HG02884 (cell line): ENCODE results near the gene ZFAND2B.
A peak's percentile ranks its signal among the peaks of the same experiment; 100 is the strongest.

Source experiments
- ATAC-seq: cut with Tn5 transposase; IDR thresholded peaks from one replicate; pipeline ENCODE4 v1.9.1; 2021; ENCODE audit warnings: mild to moderate bottlenecking, moderate library complexity; ENCODE audit not compliant: unreplicated experiment

ZFAND2B gene, protein sequence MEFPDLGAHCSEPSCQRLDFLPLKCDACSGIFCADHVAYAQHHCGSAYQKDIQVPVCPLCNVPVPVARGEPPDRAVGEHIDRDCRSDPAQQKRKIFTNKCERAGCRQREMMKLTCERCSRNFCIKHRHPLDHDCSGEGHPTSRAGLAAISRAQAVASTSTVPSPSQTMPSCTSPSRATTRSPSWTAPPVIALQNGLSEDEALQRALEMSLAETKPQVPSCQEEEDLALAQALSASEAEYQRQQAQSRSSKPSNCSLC

DNA sequence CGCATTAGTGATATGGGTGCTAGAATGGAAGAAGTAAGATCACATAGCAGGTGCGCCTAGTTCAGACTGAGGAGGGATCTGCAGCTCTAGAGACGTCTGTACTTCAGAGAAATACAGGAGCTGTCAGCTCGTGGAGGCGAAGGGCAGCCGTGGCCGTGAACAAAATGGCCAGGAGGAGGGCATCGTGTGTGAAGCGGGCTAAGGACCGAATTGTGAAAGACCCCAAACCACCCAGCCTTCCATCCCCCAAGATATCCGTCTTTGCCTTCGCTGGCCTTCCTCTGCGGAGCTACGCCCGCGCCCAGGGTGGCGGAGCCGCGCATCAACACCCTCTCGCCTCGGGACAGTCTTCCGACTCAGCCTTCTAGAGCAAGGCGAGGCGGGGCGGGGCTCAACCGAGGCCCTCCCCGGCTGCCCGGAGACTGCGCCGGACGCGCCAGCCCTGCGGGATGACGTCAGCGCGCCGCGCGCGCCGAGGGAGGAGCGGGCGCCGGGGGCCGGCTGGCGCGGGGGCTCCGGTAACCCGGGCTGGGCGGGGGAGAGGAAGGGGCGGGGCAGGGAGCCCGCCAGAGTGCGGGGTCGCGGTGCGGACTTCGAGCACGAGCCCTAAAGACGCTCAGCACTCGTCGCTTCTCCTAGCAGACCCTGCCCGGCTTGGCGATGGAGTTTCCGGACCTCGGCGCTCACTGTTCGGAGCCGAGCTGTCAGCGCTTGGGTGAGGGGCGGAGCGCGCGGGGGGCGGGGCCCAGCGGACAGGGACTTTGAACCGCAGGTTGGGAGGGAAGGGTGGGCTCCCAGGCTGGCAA is at the start of gene ZFAND2B:
TSS of gene ZFAND2B (plus strand) at position 455 of the 806 bp plus-strand sequence. CDS start at position 661, 206 bp downstream.
- peak; percentile 95 for ATAC-seq

- ATAC-seq, result no peak
Measured at GRCh38 chr2:219157396-219157795, 49.2 kb upstream of the ZFAND2B start.

DNA sequence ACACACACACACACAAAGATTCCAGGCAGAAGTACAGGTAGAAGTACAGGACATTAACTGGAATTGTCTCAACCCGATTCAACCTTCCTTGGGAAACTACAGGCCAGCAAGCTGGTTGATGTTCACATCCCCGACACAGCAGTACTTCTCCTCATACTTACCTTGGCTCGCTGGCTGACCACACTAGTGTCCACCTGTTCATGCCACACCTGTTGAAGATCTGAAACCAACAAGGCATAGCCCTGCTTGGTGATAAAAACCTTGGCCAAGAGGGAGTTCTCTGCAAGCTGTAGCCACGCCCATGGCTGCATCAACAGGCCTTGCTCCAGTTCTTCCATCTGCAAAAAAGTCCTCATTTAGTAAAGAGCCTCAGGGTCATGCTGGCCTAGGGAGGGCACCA is 48.6 kb upstream of the ZFAND2B start:
- no peak for ATAC-seq

DNA sequence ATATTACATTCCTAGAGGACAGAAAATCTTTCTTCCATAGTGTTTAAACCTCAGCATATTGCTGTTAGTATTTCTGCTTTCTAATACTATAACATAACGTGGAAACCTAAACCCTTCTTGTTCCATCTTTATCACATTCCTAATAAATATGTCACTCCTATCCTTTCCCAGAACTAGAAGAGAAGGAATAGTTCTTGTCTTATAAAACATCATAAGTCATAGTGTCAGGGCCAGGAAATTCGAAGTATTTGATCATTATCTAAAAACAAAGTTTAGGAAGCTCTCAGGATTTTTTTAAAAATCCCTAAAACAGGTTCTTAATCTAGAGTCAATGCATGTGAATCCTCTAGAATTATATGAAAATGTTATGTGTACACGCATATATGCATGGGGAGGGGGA is 48.0 kb upstream of the ZFAND2B start:
- no peak for ATAC-seq

- ATAC-seq, result no peak
Measured at GRCh38 chr2:219159771-219160185, 46.8 kb upstream of the ZFAND2B start.

DNA sequence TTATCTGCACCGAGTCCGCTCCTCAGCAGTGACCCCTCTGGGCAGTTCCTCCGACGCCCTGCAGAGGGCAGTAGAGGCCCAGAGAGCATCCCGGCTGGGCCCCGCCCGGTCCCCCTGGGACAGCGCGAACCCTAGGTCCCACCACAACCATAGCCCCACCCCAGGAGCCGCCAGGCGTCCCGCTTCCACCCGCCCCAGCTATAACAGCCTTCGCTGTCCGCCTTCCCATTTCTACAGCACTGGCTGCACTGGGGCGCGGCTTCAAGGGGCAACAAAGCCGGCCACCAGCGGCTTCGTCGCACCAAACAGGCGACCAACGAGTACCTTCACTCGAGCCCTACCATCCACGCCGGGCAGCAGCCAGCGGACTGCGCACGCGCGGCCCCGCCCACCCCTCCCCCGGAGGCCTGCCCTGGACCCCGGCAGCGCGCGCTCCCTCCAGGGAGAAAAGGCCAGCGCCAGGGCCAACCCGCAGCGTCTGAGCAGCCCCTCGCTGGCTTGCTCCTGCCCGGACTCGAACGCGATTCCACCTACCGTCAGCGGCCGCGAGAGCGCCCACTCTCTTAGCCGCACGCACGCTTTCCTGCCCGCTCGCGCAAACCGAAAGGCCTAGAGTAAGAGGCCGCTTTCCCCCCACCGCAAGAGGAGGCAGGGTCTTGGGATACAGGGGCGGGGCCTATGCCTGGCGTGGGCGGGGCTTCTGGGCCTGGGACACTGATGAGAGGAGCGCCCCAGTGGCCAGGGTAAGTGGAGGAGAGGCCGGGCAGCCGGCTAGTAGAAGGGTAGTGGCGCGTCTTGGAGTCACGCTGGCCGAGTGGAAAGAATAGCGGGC is 46.2 kb upstream of the ZFAND2B start, which contains the start of gene NHEJ1:
TSS of gene NHEJ1 (minus strand) at position 630 of the 832 bp plus-strand sequence. CDS start 2,453 bp downstream, outside the sequence.
- peak; percentile 80 for ATAC-seq

DNA sequence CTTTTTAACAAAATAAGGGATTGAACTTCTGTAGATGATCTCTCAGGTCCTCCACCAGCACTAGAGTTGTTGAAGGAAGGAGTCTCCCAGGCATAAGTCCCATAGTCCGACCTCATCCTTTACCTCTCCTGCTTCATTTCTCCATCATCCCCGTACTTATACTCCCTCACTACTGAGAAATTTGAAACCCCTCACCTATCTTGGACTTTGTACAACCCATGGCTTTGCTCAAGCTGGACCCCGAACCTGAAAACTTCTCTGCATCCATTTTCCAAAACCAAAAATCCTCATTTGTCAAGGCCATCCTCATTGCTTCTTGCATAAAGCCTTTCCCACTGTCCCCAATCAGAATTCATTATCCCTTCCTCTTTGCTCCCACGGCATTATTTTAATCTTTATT is 45.5 kb upstream of the ZFAND2B start:
- ATAC-seq, result no peak

- no peak for ATAC-seq
Measured at GRCh38 chr2:219163156-219163555, 43.4 kb upstream of the ZFAND2B start.

- ATAC-seq, result no peak
Measured at GRCh38 chr2:219165058-219165911, 41.3 kb upstream of the ZFAND2B start.

DNA sequence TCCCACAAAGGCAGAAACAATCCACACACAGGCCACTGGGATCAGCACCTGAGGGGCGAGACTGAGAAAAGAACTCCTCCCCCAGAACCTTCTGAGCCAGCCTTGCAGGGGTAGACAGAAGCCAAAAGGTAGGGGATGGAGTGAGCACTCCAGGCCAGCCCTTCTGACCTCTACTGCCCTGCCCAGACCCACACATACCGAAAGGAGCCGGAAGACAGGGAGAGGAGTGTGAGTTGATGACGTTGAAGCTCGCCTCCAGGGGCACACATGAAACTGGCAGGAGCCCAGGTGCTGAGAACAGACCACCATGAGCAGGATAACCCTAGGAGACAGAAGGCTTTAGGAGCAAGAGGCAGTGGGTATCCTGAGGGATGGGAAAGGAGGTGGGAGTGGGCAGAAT is 38.6 kb upstream of the ZFAND2B start:
- ATAC-seq, result no peak

DNA sequence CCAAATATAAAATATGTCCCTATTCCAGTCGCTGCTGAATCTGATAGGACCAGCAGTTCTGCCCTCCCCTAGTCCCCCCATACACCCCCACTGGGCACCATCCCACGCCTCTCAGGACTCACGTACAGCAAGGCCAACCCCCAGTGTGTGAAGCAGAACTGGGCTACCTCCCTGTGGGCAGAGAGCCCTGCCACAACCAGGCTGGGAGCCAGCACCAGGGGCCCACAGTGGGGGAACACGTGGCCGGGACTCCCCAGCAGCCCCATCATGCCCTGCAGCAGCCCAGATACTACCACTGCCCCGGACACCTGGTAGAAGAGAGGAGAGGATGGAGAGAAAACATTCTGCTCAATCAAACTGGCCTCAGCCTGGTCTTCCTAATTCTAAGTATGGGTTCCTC is 38.1 kb upstream of the ZFAND2B start:
- ATAC-seq, result no peak

DNA sequence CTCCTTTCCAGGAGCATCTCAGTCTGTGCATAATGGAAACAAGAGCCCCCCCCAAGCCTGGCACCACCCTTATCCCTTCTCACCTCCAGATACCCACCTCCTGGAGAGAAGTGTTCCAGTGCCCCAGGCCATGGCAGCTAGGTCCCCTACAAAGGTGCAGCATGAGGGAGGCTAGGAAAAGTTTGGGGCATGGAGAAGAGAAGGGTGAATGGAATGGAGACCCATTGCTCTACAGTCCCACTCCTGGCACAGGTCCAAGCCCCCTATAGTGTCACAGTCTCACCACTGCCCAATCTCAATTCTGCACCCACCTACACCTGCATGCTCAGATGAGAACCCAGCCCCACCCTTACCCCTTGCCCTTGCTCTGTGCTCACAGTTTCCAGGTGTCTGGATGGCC is 37.6 kb upstream of the ZFAND2B start:
- ATAC-seq, result no peak

- no peak for ATAC-seq
Measured at GRCh38 chr2:219169930-219170654, 36.5 kb upstream of the ZFAND2B start, which contains the start of gene SLC23A3. SLC23A3 (minus strand) TSS chr2:219170029; CDS start chr2:219169984, 45 bp downstream.

GRCh38 chr2:219171231-219171651 is 35.3 kb upstream of the ZFAND2B start:
- no peak for ATAC-seq

DNA sequence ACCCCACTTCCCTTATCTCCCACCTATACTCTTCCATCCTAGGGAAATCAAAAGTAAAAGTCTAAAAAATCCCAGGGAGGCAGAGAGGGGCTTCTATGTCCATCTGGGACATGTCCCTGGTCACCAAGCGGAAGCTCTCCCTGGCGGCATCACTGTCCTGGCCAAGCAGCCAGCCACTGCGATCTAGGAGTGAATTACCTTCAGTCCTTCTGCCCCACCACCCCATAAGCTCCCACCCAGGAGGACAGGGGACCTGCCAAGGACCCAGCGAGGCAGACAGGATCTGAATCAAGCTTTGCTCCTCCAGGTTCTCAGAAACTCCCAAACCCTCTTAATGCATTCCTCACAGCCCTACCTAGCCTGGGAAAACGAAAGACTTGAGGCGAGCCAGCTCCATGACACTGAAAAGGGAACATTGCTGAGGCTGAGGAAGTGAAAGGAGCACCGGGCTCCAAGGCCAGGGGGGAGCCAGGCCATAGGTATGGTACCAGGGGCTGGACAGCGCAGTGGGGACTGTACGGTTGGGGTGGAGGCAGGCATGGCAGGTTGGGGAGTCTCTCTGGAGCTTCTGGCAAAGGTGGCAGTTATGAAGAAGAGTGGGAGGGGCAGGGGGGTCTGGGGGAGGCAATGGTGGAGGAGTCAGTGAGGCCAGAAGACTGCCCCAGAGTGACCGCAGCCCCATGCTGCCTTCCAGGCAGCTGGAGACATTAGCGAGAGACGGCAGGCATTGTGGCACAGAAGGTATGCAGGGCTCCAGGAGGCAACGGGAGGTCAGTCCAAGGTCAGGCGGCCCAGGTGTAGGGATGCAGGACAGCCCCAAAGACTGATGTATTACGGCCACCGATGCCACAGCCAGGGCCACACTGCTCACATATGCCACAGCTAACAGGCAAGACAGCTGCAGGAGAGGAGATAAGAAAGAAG is 34.1 kb upstream of the ZFAND2B start:
- no peak for ATAC-seq

- ATAC-seq, result no peak
Measured at GRCh38 chr2:219173176-219173575, 33.4 kb upstream of the ZFAND2B start.

GRCh38 chr2:219174146-219174545 is 32.4 kb upstream of the ZFAND2B start:
- ATAC-seq, result no peak

DNA sequence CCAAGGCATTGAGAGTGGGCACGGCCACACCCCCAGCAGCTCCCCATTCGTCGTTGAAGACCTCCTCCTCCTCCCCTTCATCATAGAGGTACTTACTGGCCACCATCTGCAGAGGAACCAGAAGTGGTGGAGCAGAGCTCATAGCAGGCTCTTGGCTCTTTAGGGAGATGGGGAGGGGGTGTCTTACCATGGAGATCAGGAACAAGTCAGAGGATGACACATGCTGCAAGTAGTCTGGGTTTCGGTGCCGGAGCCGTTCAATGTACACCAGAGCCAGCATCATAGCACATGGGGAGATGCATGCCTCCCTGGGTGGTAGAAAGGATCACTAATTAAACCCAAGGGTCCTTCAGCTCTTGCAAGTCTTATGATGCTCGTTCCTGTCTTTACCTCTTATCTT is 31.8 kb upstream of the ZFAND2B start:
- ATAC-seq, result no peak
